Cardiac septum (tissue), 1 donor: Measurements from ENCODE around the gene RNF128. TPM values are rescaled to one million over a fixed set of nuclear protein-coding genes. Genes with fewer than 3 reads are reported as not detected.
"Not testable (repeated sequence)": the region's sequence is repeated elsewhere in the genome, so short reads cannot be mapped to it uniquely, and the experiment has no call there.

Experiments
- DNase-seq: peaks from one replicate; pipeline ENCODE4 v3.0.0-alpha.2; 2020; ENCODE audit warnings: low spot score
- intact Hi-C: fragments of 100-400 bp; cut with DNase I; formaldehyde crosslinking; loops from one replicate; pipeline ENCODE4 v1.14.0; 2022
- total RNA-seq: library from RNA; stranded (reverse); fragmentation: NEBNext Ultra II Directional; extraction: Animal tissue kit (Norgen Biotek cat#: 25700); gene quantifications from one replicate; pipeline ENCODE4 v1.2.1, GENCODE V29; 2021
- donor health status: DM: no; HTN: no; CAD: no.

Gene RNF128
- total RNA-seq, 1 donor from 2014 or later, result 0.32 TPM

DNA sequence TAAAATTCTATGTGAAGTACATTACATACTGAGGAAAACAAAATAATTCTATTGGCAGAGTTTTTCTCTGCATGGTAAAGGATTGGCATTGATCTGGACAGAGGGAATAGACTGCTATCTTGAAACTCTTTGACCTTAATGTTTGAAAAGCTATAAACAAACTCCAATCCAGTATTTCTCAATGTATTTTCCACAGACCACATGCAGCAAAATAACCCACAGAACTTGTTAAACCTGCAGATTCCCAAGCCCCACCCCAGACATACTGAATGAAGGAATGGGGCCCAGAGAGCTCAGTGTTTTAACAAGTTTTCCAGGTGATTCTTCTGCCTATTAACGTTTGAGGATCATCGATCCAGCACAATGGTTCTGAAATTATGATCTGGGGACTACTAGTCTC is 15.7 kb downstream of the RNF128 start:
- DNase-seq, result no peak
- intact Hi-C loops, result no loop called here

DNA sequence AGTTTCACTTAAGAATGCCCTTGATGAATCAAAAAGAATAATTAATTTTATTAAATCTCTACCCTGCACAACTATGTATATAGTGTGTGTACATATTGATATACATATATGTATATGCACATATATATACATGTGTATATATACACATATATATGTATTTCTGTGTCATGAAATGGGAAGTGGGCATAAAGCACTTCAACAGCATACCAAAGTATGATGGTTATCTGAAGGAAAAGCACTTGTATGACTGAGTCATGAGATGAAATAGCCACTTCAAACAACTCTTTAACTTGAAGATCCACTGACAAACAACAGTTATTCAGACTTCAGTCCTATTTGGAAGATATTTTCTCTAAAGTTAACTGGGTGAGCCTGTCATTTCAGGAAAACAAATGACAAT is 16.3 kb downstream of the RNF128 start:
- no peak for DNase-seq
- intact Hi-C loops, result no loop called here

DNA sequence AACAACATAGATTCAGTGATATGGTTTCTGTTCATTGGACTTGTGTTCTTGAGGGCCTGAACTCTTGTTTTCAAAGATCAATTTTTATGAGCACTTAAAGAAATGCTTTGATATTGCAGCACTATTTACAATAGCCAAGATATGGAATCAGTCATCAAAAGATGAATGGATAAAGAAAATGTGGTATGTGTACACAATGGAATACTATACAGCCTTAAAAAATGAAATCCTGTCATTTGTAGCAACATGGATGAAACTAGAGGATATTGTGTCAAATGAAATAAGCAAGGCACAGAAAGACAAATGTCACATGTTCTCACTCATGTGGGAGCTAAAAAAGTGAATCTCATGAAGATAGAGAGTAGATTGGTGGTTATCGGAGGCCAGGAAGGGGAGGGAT is 21.9 kb downstream of the RNF128 start:
- intact Hi-C loops, result no loop called here
- no peak for DNase-seq

DNA sequence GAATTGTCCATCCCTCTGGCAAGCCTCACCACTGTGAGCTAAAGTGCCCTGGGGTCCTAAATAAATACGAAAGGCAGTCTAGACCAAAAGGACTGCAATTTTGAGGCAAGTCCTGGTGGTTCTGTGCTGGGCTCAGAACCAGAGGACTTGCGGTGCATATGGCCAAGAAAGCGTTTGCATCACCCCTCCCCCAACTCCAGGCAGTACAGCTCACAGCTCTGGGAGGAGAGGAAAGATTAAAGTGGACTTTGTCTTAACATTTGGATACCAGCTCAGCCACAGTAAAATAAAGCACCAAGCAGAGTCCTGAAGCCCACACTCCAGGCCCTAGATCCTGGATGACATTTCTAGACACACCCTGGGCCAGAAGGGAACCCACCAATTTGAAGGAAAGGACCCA is 24.9 kb downstream of the RNF128 start:
- intact Hi-C loops, result no loop called here
- no peak for DNase-seq

DNA sequence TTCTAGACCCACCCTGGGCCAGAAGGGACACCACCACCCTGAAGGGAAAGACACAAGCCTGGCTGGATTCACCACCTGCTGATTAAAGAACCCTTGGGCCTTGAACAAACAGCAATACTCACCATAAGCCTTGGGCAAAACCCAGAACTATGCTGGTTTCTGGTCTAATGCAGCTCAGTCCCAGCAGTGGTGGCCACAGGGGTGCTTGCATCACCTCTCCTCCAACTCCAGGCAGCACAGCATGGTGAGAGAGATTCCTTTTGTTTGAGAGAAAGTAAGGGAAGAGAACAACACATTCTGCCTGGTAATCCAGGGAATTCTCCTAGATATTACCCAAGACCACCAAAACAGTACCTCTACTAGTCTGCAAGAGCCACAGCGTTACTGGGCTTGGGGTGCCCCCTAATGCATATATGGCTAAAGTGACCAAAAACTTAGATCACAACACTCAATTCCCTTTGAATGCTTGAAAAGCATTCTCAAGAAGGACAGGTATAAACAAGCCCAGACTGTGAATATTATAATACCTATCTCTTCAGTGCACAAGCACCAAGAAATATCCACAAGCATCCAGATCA is 25.7 kb downstream of the RNF128 start:
- intact Hi-C loops, result no loop called here
- no peak for DNase-seq

DNA sequence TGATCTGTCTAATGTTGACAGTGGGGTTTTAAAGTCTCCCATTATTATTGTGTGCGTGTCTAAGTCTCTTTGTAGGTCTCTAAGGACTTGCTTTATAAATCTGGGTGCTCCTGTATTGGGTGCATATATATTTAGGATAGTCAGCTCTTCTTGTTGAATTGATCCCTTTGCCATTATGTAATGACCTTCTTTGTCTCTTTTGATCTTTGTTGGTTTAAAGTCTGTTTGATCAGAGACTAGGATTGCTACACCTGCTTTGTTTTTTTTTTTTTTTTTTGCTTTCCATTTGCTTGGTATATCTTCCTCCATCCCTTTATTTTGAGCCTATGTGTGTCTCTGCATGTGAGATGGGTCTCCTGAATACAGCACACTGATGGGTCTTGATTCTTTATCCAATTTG is 42.8 kb downstream of the RNF128 start:
- DNase-seq, intact Hi-C loops: not testable (repeated sequence)

DNA sequence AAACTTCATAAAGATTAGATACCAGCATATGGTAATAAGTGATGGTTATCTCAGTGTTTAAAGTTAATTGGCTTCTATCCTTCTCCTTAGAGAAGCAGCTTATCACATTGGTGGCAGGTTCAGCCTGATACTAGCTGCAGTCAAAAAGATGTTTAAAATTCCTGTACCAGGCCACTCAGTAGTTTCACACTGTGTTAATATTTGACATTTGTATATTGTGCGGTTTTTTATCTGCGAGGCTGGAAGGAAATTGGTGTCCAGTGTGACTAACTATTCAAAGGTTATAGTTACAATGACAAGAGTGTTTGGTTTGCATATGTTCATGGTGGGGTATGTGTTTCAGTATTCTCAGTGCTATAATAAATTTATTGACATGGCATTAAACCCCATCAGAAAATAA is 48.5 kb downstream of the RNF128 start:
- DNase-seq, result no peak
- intact Hi-C loops, result no loop called here

DNA sequence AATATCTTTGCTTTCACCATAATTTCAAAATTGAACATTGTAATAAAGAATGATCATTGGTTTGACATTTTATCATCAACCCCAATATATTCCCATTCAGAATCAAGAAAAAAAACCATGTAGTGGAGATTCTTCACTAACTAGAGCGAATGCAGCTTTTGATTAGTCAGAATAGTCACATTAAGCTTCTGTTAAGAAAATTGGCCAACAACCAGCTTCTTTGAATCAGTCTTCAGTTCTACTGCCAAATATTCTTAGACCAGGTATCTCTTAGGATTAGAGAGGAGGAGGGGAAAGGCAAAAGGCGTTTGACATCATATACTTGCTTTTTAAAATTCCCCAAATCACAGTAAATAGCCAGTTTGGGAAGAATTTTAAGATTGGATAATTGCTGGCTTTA is 53.8 kb downstream of the RNF128 start:
- intact Hi-C loops, result no loop called here
- no peak for DNase-seq

DNA sequence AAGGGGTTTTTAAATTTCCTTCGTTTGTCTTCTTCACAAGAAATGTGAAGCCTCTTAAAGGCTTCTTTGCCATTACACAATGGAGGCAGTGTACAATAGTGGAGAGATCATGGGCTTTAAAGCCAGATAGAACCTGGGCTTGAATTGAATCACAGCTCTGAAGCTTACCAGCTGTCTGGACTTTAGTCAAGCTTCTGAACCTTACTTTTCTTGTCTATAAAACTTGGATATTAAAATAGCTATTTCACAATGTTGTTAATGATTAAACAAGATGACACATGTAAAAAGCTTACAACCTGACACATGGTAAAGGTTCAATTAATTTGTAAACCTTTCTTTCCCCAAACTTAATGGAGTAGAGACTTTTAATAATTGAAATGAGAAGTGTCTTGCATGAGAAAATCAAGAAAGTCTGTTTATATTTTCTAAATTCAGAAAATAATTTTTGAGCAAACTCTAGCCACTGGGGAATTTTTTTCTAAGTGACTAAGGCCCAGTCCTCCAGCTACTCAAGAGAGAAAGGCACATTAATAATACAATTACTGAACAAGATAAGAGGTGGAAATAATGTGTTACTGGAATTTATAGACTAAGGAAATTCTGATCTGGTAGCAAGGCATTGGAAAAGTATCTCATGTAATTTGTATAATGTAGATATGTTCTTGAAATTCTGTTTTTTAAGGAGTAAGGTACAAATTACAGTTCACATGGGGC is 54.3 kb downstream of the RNF128 start:
- intact Hi-C loops, result no loop called here
- no peak for DNase-seq

DNA sequence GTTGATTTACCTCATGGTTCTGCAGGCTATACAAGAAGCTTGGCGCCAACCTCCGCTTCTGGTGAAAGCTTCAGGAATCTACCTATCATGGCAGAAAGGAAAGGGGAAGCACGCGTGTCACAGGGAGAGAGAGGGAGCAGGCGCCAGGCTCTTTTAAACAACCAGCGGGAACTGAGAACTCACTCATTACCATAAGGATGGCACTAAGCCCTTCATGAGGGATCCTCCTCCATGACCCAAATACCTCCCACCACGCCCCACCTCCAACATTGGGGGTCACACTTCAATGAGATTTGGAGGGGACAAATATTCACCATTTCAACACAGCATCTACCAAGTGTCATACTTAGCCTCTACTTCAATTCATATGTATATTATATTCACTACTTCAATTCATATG is 57.2 kb downstream of the RNF128 start:
- no peak for DNase-seq
- intact Hi-C loops, result no loop called here

DNA sequence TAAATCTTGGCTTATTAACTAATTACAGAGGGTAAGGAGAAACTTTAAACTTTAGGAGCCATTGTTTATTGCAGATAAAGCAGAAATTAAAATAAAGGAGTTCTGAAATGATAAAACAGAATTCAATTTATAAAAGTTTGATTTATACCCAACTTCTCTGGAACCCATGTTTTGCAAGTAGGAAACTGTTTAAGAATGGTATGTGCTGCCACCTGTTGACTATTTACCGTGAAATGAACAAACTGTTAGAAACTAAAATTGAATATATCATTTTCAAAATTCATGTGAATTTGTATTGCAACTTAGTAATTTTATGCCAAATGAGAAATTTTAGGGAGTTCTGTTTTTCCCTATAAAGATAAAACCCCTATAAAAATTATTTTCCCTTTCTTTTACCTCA is 65.0 kb downstream of the RNF128 start:
- intact Hi-C loops, result loop anchor here (5.0 kb wide), 1 partner anchor 309 kb away; no protein-coding TSS in a partner anchor
- DNase-seq, result no peak

DNA sequence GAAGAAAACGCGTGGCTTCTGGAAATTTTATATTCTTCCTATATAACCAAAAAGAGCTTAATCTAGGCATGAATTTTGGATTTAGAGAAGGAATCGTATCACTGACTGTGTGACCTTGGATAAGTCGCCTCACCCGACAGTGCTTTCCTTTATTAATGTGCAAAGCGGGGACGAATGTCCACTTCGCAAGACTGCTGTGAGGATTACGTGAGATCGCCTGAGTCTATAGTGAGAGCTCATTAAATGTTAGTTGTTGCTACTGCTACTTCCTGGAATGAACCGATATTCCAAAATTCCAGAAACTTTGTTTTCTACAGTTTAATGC is 75.5 kb downstream of the RNF128 start:
- intact Hi-C loops, result no loop called here
- no peak for DNase-seq

DNA sequence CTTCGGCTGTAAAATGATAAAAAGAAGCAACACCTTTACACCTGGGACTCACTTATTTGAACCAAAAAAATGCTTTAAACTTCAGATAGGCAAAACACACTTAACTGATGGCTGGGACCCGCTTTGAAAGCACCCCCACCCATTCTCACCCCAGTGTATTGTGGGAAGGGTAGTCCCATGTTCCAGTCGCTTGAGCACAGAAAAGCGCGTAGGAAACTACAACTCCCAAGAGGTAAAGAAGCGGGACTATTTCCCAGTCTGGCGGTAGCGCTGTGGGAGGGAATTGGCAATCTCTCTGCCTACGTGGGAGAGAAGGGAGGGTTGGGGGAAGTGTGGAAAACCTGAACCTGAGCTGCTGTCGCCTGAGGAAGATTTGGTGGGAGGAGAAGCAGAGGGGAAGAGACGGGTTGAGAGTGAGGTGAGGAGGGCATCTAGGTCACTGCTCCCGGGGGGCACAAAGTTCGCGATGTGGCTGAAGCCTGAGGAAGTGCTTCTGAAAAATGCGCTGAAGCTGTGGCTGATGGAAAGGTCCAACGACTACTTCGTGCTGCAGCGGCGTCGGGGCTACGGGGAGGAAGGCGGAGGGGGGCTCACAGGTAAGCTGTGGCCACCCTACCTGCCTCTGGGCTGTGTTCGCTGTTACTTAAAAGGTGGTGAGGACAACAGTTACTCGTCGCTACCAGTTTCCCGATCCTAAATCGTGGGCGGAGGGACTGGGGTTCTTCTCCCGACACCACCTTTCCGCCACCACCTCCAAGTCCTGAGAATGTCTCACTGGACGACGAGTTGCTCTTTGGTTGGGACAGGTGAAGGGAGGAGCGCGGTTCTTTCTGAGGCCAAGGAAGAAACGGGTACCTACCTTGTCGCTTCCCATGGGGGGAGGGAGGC is 76.1 kb downstream of the RNF128 start, which contains the start of gene TBC1D8B:
Gene TBC1D8B, plus strand, starts transcription at position 286 of the 888 bp plus-strand sequence. Its CDS starts 181 bp downstream, at position 467.
- intact Hi-C loops, result no loop called here
- DNase-seq, result peak; percentile 84

DNA sequence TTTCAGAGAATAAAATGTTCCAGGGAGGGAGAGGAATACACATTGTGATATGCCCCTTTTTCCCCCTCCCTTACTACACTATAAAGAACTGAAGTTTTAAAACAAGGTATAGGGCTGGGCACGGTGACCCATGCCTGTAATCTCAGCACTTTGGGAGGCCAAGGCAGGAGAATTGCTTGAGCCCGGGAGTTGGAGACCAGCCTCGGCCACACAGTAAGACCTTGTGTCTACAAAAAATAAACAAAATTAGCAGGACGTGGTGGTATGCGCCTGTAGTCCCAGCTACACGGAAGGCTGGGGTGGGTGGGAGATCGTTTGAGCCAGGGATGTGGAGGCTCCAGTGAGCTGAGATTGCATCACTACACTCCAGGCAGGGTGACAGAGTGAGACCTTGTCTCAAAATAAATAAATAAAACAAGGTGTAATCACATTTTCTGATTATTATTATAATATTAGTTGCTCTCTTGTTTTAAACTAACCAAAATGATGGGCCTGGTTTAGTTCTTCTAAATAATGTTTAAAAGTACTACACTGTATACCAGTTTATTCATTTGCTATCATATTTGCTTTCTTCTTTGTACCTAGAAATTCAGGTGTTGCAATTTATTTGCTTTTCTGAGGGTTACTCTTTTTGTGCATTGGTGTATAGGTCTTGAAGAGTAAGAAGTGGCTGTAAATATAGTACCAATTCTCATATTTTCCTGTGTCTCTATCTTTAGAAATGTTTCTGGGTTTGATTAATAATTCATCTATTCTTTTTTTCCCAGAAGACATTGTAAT is 84.8 kb downstream of the RNF128 start:
- intact Hi-C loops, result no loop called here
- no peak for DNase-seq

DNA sequence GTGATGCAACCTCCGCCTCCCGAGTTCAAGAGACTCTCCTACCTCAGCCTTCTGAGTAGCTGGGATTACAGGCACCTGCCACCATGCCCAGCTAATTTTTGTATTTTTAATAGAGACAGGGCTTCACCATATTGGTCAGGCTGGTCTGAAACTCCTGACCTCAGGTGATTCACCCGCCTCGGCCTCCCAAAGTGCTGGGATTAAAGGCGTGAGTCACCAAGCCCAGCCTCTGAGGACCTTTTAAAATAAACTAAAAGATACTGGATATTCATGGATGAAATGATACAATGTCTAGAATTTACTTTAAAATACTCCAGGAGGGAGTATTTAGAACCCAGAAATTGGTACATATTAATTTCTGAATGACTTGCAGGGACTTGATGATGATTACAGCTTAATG is 86.4 kb downstream of the RNF128 start:
- intact Hi-C loops, DNase-seq: not testable (repeated sequence)

DNA sequence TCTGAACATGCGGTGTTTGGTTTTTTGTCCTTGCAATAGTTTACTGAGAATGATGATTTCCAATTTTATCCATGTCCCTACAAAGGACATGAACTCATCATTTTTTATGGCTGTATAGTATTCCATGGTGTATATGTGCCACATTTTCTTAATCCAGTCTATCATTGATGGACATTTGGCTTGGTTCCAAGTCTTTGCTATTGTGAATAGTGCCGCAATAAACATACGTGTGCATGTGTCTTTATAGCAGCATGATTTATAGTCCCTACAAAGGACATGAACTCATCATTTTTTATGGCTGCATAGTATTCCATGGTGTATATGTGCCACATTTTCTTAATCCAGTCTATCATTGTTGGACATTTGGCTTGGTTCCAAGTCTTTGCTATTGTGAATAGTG is 87.6 kb downstream of the RNF128 start:
- DNase-seq, intact Hi-C loops: not testable (repeated sequence)
